Hepatic stellate cell (primary cell): ENCODE measurements around the gene ALDH9A1.
"Not testable (repeated sequence)": the region's sequence is repeated elsewhere in the genome, so short reads cannot be mapped to it uniquely, and the experiment has no call there.

Experiments used
- DNase-seq: peaks from one replicate; pipeline ENCODE4 v3.0.0; 2011; ENCODE audit warnings: low spot score

Gene ALDH9A1

DNA sequence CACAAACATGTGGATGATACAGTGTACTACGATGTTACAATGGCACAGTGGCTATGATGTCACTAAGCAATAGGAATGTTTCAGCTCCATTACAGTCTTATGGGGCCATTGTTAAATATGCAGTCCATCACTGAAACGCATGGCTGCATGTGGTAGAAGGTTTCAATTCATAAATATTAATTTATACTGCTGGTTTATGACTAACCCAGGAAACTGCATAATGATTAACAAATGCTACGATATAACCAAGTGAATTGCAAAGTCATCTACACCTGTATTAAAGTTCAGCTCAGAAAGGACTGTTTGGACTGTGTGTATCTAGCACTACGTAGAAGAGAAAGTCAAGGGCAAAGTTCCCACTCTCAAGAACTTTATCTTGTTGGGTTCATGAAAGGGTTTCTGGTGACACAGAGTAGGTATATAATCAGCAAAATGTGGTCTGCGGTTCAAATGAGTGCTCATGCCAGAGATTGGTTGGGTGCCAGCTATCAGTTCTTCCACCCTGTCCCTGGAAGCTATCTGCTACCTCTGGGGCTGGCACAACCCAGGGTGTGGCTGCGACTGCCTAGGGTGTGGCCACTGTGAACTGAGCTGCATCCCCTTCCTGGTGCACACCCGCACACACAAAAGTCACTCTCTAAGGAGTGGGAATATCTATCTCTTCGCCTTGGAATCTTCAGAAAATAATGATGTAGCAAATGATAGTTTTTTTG is 52.6 kb downstream of the ALDH9A1 start:
- no peak for DNase-seq

DNA sequence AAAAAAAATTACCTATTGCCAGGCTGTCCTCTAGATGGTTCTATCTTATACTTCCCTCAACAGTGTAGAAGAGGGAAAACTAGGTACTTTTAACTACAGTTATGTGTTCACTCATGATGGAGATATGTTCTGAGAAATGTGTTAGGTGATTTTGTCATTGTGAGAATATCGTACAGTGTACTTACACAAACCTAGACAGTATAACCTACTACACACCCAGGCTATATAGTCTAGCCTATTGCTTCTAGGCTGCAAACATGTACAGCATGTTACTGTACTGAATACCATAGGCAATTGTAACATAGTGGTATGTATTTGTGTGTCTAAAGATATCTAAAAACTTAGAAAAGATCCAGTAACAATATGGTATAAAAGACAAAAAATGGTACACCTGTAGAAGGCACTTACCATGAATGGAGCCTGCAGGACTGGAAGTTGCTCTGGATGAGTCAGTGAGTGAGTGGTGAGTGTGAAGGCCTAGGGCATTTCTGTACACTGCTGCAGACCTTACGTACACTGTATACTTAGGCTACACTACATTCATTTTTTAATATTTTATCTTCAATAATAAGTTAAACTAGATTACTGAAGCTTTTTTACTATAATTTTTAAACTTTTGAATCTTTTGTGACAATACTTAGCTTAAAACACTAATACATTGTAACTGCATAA is 54.2 kb downstream of the ALDH9A1 start:
- DNase-seq: no peak

DNA sequence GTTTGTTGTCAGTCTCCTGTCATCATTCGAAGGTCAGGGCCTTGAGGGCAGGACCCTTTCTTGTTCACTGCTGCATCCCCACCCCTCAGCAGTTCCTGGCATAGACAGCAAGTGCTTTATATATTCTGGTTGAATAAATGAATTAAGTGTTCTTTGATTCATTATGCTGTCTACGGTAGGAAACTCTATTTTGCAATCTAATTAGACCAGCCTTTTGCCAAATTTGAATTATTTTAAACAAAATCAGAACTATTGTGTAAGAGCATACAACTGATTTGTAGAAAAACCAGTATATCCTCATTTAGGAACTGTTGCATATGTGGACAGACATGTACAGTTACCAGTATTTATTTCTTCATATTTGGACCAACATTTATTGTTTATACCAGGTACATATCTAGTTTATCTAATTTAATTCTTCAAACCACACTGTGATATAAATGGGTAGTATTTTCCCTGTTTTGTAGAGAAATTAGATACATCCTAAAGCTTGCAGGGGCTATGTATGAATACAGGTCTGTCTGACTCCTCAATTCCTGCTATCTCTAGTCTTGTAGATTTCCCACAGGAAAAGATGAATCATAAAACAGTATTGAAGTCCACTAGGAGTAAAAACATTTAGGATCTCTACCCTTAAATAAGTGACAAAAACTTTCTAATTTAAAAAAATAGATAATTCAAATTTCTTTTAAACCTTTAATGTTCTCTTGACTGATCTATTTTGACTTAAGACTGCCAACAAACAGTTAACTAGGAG is 57.0 kb downstream of the ALDH9A1 start:
- no peak for DNase-seq

DNA sequence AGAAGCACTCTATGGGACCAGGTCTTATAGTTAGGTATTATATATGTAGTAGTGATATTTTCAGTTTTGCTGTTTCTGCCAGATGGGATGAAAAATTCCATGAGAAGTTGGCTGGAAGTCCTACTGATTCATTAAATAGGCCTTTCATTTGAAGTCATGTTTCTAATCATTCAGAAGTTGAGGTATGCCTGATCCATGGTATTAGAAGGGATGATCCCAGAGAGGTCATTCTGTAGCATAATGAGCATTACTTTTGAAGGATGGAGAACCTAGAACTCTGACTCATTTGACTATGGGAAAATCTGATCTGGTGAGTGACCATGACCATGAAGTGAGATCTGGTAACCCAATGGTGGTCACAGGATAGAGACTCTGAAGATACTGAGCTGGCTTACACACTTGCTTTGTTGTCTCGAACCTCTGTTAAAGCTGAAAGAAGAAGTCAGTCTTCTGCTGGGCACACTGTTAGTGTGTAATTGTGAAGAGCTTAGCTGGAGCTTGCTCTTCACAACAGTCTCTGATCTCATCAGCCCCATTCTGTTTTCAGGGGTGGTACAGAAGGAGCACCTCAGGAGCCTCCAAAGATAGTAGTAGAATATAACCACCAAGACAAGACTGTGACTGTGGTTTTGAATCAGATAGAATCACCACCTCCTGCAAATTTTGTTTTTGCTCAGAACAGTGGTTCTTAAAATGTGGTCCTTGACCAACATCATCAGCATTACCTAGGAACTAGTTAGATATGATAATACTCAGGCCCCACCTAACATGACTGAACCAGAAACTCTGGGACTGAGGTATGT is 58.3 kb downstream of the ALDH9A1 start:
- DNase-seq: no peak

DNA sequence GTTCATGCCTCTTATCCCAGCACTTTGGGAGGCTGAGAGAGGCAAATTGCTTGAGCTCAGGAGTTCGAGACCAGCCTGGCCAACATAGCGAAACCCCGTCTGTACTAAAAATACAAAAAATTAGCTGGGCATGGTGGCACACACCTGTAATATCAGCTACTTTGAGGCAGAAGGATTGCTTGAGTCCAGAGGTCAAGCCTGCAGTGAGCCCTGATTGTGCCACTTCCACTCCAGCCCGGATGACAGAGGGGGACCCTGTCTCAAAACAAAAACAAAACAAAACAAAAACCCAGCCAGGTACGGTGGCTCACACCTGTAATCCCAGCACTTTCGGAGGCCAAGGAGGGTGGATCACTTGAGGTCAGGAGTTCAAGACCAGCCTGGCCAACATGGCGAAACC is 60.2 kb downstream of the ALDH9A1 start:
- DNase-seq: not testable (repeated sequence)

DNA sequence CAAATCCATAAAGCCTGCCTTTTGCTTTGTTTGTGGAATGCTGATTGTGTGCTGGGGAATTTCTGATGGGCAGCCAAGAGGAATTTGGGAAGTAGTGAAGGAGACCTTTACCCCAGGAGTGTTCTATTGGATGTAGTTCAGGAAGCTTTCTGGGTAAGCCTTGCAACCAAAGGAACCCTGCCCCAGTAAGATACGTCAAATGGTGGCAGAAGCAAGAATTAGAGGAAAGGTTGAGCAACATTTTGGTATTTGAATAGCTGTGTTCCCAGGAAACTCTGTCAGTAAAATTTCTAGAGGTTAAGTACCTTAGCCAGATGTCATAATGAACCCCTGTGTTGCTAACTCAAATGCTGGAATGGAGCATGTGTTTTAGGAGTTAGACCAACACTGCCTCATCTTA is 60.9 kb downstream of the ALDH9A1 start:
- no peak for DNase-seq

DNA sequence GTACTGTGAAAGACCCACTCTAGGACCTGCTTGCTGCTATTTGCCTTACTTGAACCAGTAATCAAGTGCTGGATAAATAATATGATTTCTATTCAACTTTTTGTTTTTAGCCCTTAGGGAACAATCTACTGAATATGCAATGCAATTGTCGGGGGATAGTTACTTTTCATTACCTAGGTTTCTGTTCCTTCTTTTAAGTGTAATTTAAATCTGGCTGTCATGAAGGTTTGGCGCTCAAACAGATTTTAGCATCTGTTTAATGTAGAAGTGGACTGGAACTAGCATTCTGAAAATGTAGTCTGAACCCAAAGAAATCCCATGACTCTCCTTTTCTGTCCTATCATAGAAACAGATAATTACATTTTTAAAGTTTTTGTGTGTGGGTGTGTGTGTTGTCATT is 62.5 kb downstream of the ALDH9A1 start:
- no peak for DNase-seq

DNA sequence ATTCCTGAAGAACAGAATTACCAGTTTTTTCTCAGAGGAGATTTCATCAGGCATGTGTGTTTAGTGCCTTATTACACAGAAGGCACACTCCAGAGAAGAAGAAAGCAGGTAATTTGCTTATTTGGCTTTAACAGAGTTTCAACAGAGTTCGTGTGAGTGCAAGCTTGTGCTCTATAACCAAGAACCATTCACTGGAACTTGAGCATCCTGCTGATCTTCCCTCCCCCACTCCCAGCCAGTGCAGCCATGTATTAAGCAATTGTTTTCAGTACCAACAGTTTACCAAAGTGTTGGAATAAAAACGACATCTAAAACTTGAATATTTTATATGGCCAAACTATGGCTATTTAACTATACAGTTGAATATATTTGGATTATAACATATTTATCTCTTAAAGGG is 63.0 kb downstream of the ALDH9A1 start:
- no peak for DNase-seq

DNA sequence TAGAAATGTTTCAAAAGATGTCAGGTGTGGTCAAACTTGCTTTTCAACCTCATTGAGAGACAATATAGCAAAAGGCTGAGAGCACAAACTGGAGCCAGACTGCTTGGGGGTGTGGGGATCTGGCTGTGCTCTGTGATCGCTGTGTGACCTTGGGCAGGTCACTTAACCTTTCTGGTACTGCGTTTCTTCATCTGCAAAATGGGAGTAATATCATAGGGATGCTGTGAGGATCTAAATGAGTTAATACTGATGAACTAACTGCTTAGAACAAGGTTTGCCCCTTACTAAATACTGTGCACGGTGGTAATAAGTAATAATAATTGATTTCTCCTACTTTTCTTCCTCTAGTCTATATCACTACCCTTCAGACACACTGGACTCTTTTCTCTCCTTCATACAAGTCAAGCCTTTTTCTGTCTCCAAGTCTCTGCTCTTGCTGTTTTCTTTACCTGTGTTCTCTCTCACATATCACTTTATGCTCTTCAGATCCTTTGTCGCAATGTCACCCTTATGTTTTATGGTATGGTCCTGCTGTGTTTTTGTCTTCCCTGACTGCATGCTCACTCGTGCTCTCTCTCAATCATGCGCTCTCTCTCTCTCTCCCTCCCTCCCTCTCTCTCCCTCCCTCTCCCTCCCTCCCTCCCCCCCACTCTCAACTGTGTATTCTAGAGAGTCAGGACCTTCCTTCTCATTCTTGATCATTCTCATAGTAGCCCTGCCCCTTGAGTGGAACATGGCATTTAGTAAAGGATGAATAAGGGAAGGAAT is 64.0 kb downstream of the ALDH9A1 start:
- no peak for DNase-seq

DNA sequence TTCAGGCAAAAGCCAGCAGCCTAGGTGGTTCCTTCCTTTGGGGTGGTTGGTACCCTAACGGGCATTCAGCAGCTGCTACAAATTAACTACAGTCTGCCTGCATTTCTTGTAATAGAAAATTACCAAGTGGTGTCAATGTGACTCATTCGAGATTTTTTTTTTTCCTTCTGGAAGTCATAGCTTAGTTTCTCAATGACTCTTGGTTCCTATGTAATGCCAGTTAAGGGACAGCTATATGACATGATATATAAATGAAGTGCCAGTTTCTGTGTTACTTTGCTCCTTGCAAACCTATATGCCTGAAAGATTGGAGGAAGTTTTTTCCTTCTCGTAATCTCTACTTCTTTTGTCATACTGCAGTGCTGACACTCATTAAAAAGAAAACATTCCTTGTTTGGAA is 64.7 kb downstream of the ALDH9A1 start:
- DNase-seq: peak; percentile 22

DNA sequence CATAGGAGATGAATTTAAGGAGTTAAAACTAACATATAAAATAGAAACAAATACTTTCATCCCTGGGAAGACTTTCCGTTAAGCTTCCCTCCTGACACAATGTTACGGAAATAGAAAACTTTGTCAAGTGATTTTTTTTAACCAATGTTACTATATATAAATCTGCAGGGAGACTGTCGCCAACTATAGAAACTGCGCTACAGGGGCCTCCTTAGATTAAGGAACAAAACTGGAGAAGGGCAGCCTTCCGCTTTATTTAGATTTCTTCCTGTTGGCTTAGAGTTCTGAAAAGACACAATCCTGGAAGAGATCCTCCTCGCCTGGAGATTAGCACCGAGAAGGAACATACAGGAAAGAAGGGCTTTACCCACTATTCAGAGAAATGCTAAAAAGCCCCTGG is 65.9 kb downstream of the ALDH9A1 start:
- DNase-seq: no peak

DNA sequence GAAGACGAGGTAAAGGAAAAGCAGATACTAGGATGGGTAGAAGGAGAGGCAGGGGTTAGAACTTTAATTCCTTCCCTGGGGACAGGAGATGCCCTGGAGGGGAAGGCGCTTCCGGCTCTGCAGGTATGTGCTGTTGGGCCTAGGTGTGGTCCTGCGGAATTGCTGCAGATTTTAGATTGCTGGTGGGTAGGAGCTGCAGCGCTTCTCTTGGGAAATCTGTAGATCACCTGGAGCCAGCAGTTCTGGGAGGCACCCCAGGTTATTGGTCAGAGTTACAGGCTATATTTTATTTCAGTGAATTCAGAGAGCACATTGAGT is 66.3 kb downstream of the ALDH9A1 start:
- DNase-seq: no peak

DNA sequence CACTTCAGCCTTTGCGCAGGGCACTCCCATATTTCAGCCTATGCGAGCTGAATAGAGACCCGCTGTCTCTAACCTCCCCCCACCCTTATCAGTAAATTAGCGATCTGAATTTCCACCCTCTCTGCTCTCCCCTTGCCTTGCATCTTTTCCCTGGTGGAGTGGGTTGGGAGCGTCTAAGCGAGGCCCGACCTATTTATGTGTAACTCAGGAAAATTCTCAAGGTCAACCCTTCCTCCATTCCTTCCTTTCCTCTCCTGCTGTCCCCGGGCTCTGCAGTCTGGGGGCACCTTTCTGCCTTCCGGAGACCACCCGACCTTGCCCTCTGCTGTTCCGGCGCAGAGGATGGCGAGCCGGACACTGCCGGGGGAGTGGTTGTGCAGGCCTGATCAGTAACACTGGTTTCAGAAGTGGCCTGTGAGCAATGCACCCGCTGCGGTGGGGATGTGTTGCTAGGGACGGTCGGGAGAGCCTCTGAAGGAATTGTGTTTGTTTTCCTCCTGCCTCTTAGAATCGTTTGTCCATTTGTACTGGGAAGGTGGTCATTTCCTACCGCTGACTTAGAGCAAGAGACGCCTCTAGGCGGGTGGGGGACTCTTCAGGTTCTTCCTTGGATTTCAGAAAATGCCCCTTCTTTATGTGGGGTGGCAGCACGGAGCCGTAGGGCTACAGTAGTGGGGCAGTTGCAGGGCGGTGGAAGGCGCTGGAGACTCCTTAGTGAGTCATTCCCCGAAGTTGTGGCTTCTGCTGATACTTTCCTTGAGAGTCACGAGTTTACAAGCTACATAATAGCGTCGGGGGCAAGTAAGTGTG is 66.8 kb downstream of the ALDH9A1 start:
- DNase-seq: peak; percentile 72

DNA sequence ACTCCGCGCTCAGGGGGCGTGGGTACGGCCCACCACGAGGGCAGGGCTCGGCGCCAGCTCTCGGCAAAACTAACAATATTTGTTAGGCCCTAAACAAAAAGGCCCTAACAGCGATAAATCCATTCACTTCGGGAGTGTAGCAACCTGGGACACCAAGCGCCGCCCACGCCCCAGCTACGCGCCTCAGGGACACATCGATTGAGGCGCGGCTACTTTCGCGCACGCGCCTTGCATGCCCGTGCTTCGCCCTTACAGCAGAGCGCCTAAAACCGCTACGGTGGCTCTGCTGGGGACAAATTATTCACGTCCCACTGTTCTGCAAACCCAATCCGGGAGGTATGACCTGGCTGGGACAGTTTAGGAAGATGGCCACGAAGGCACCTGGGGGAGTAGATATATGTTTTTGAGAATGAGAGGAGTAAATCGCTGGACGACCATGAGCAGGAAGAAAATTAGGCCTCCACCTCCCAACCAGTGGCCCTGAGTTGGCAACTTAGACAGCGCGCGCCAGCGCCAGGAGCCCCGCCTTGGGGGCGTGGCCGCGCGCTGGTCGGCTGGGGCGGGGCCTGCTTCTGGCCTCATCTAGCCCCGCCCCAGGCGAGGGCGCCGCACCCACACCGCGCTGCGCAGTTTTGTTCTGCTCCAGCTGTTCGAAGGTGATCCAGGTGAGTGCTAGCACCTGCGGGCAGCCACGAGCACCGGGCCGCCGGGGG is 67.6 kb downstream of the ALDH9A1 start, which contains the start of gene MGST3:
Gene MGST3, plus strand, starts transcription at position 606 of the 713 bp plus-strand sequence. CDS start 18,614 bp downstream, outside the sequence.
- DNase-seq: peak; percentile 94

DNA sequence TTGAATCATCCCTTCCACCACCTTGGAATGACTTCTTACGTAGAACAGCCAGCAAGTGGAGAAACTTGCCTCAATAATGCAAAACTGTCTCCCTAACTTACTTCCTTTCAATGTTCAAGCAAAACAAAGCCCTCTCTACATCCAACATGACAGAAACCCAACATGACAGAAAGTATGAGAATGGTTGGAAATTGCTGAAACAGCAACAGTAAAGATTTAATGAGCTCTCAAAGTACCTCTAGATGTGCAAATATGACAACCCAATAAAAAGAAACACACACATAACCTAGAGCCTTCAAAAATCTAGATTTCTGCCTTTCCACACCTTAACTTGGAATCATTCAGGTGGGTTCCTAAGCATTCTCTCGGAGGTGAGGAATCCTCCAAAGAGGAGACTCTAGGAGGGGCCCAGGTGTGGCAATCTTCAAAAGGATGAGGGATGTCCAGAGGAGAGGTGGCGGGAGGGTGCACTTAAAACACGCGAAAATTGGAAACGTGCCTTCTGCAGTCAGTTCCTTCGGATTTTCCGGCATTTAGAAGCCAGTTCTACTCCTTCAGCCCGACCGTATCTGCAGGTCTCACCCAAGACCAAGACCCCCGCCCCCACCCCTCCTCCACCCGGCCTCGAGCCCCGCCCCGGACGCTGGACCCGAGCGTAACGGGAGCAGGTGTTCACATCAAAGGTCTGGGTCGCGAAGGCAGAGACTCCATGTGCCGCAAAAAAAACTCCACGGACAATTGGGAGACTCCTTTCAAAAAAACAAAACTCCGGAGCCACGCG is 68.3 kb downstream of the ALDH9A1 start:
- no peak for DNase-seq

DNA sequence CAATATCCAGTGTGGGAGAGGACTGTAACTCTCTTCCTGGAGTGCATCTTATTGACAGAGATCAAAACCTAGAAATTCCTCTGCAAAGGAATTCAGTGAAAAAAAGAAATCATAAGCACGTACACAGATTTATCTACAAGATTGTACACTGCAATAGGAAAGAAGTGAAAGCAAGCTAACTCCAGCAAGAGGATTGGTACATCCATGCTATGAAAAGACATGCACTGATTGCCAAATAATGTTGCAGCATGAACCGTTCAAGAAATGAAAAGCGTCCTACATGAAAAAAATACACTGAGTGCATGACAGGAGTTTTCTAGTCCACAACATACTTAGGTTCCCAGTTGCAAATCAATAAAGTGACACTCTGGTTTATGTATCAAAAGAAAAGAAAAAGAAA is 69.2 kb downstream of the ALDH9A1 start:
- no peak for DNase-seq

DNA sequence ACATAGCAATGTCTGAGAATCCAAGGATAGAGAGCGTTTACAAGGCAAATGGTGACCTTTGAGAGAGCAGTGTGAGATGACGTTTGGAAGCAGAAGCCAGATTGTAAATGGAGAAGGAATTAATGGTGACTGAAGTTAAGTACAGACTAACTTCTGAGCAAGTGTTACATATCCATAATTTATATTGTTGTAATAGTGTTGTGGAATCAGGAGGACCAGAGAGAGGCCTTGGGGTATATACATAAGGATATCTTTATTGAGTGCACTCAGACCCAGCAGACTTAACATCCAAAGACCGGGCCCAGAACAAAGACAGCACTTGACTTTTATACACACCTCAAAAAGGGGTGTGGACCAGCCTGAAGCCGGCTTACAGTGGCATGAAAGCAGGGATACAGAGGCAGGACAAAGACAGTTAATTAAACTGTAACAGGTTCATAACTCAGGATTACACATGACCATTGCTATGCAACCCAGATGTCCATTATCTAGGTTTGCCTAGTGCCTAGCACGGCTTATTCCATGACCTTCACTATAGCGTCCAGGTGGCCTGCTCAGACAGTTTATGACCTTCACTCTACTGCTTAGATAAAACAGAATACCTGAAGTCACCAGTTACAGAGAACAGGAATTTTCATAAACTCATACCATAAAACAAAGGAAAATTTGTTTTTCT is 70.1 kb downstream of the ALDH9A1 start:
- DNase-seq: no peak

DNA sequence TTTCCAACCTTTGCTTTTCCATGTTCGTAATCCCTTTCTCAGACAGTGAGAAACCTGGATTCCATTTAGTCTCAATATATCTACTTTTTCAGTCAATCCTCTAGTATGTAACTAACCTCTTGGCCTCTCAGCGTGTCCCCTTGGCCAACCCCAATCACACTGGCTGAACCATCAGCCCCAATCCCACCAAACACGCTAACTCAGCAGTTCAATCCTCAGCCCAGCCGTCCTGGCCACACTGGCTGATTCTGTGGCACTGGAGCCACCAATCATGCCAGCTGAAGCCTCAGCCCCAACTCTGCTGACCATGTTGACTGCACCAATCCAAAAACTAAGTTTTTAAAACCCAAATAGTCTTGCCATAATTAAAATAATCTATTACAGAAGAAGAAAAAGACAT is 73.9 kb downstream of the ALDH9A1 start:
- no peak for DNase-seq

DNA sequence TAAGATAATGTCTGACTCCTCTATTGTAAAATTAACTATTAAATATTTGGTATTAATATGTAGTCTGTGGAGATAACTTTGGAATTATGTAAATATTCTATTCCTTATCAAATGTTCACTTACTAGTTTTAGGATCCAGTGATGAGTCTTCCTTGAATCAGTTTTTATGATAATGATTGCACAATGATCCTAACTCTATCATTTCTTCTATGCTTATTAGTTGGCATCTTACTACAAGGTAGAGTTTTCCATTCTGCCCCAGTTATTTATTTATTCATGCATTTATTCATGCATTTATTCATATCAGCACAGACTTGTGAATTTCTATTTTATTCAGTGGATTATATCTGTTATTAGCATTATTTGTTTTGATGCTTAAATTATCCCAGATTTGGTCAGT is 74.7 kb downstream of the ALDH9A1 start:
- DNase-seq: no peak
